Measurements from ENCODE around the gene PARL.
"Not testable (repeated sequence)": the region's sequence is repeated elsewhere in the genome, so short reads cannot be mapped to it uniquely, and the experiment has no call there.

The PARL gene

DNA sequence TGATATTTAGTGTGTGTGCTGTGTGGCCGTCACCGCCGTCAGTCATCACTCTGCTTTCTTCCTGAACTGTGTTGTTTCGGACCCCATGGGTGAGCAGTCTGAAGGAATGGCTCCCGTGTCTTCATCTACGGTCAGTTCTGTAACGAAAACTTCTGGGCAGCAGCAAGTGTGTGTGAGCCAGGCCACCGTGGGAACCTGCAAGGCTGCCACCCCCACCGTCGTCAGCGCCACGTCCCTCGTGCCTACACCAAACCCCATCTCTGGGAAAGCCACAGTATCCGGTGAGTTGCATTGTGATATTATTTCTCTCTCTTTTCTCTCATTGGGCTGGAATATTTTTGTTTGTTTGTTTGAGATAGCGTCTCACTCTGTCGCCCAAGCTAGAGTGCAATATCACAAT lies 94.0 kb downstream of the PARL start:
- DNase-seq (ENCODE audit: low spot score): no peak

DNA sequence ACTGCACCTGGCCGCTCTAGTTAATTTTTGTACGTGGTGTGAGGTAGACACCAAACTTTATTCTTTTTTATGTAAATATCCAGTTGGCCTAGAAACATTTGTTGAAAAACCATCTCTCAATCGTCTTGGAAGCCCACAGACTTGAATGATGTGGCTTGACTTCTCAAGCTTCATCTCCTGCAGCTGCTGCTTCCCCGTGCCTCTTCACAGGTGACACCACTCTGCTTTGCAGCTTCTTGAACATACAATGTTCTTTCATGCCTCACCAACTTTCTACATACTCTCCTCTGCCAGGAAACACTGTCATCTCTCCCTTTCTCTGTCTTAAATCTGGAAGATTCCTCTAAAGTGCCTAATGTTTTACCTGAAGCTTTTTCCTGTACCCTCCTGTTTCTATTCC lies 94.9 kb downstream of the PARL start:
- DNase-seq (ENCODE audit: low spot score): no peak

DNA sequence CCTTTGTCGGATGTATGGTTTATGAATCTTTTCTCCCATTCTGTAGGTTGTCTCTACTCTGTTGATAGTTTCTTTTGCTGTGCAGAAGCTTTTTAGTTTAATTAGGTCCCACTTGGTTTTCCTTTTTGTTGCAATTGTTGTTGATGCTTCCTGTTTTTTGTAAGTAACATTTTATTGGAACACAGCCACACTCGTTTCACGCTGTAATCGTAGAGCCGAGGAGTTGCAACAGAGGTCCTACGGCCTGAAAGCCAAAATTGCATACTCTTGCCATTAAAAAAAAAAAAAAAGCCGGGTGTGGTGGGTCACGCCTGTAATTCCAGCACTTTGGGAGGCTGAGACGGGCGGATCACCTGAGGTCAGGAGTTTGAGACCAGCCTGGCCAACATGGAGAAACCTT lies 100.2 kb downstream of the PARL start:
- DNase-seq (ENCODE audit: low spot score): not testable (repeated sequence)

DNA sequence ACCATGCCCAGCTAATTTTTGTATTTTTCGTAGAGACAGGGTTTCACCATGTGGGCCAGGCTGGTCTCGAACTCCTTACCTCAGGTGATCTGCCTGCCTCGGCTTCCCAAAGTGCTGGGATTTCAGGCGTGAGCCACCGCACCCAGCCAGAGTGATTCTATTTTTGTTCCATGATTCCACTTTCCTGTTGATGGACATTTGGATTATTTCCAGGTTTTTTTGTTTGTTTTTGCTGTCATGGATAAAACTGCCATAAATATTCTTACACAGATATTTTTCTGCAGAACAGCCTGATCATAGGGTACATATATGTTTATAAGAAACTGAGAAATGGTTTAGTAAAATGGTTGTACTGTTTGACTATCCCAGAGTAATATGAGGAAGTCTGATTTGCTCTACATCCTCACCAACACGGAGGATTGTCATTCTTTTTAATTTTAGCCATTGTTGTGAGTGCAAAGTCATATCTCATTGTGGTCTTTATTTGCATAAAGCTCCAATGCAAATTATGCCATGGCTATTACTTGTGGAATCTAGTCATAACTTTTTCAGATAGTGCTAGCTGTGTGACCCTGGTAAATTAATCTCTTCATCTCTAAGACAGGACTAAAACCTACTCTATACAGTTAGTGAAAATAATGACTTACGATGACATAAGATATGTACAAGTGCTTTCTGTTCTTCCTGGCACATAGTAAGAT lies 102.0 kb downstream of the PARL start:
- no peak for DNase-seq (ENCODE audit: low spot score)

GRCh38 chr3:183781246-183781645 lies 103.4 kb downstream of the PARL start:
- no peak for DNase-seq (ENCODE audit: low spot score)

DNA sequence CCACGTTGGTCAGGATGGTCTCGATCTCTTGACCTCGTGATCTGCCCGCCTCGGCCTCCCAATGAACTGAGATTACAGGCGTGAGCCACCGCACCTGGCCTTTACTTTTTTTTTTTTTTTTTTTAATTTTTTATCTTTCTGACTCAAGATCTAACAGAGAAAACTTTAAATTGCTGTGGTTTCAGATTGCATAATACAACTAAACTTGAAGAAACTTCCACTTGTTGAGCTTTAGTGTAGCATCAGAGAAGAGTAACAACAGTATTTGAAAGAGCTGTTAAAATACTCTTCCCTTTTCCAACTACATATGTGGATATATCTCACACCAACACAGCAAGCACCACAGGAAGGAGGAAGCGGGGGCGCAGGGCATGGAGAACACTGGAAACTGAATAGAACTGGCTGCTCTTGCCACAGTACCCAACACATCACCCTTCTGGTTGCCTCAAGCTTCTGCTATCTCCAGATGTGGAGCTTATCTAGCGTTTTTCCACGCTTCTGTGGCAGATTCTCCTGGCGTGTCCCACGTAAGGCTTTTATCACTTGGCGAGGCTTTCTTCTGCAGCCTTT lies 104.7 kb downstream of the PARL start:
- no peak for DNase-seq (ENCODE audit: low spot score)
